Smooth muscle cell (in vitro differentiated cells): ENCODE measurements around the gene METTL25. TPM values are rescaled to one million over a fixed set of nuclear protein-coding genes. Genes with fewer than 3 reads are reported as not detected.
"Not testable (repeated sequence)": the region's sequence is repeated elsewhere in the genome, so short reads cannot be mapped to it uniquely, and the experiment has no call there.

Experiments
- DNase-seq: peaks from one replicate; lab custom pipeline; 2025; ENCODE audit not compliant: unreplicated experiment; lab: John Stamatoyannopoulos, UW
- H2AFZ ChIP-seq: fragments of 200-600 bp; sonication (generic); 2 replicates; pipeline ENCODE4 v1.6.0; 2016; ENCODE audit warnings: antibody characterized with exemption, low read depth, mild to moderate bottlenecking
- H3F3A ChIP-seq: fragments of 200-600 bp; sonication (generic); 2 replicates; pipeline ENCODE4 v1.6.0; 2017; ENCODE audit warnings: antibody characterized with exemption, low read depth
- H3K27ac ChIP-seq: fragments of 200-600 bp; sonication (generic); 2 replicates; pipeline ENCODE4 v1.5.1; 2016; ENCODE audit warnings: low read depth, mild to moderate bottlenecking
- H3K27me3 ChIP-seq: fragments of 200-600 bp; sonication (generic); 2 replicates; pipeline ENCODE4 v1.6.1; 2016; ENCODE audit warnings: low read depth, mild to moderate bottlenecking
- H3K36me3 ChIP-seq: fragments of 200-600 bp; sonication (generic); 2 replicates; pipeline ENCODE4 v1.5.1; 2016; ENCODE audit warnings: low read depth
- H3K4me1 ChIP-seq: fragments of 200-600 bp; sonication (generic); 2 replicates; pipeline ENCODE4 v1.5.1; 2016; ENCODE audit warnings: low read depth
- H3K4me2 ChIP-seq: fragments of 200-600 bp; sonication (generic); 2 replicates; pipeline ENCODE4 v1.6.0; 2016; ENCODE audit warnings: mild to moderate bottlenecking
- H3K4me3 ChIP-seq: fragments of 200-600 bp; sonication (generic); 2 replicates; pipeline ENCODE4 v1.5.1; 2016; ENCODE audit warnings: mild to moderate bottlenecking
- H3K79me2 ChIP-seq: fragments of 200-600 bp; sonication (generic); 2 replicates; pipeline ENCODE4 v1.6.0; 2016; ENCODE audit warnings: low read depth, mild to moderate bottlenecking
- H3K9ac ChIP-seq: fragments of 200-600 bp; sonication (generic); 2 replicates; pipeline ENCODE4 v1.6.0; 2016; ENCODE audit warnings: low read depth
- H3K9me3 ChIP-seq: fragments of 200-600 bp; sonication (generic); replicated peaks from 2 replicates; pipeline ENCODE4 v1.5.1; 2016; ENCODE audit warnings: low read depth
- H4K20me1 ChIP-seq: fragments of 200-600 bp; sonication (generic); 2 replicates; pipeline ENCODE4 v1.6.0; 2016; ENCODE audit warnings: low read depth
- CTCF ChIP-seq: fragments of 200-600 bp; sonication (generic); IDR thresholded peaks from 2 replicates; pipeline ENCODE4 v1.5.1; 2017; ENCODE audit warnings: borderline replicate concordance, mild to moderate bottlenecking, antibody characterized with exemption; ENCODE audit not compliant: insufficient read depth, poor library complexity, severe bottlenecking
- WGBS: methylation state at CpG from one replicate; pipeline ENCODE4 v1.1.7; 2016; ENCODE audit warnings: low lambda C conversion rate; 5-methylcytosine and 5-hydroxymethylcytosine counted together
- polyA plus RNA-seq: library from polyadenylated mRNA; unstranded; fragments of >200 nt; fragmentation: Nextera tagmentation; extraction: Ambion mirVana; gene quantifications from 2 replicates; pipeline ENCODE4 v1.2.1, GENCODE V29; 2016
- total RNA-seq: library from RNA; depleted of rRNA; stranded (reverse); fragments of >200 nt; gene quantifications from 2 replicates; pipeline ENCODE4 v1.2.3, GENCODE V29; 2014

Gene METTL25
- total and polyA plus RNA-seq, 2 experiments from 2014 or later, result 6.2 to 14.7 TPM

- DNase-seq, result no peak
- TF ChIP-seq CTCF, result no peak
- peak overlapping the region; percentile 97 for H3K27ac ChIP-seq
- H3K4me3 ChIP-seq, result peak overlapping the region; percentile 87
- H3K79me2 ChIP-seq, result peaks cover 35% of the 10 kb centered on the region
- H2AFZ ChIP-seq, result peak overlapping the region; percentile 83
- peak overlapping the region; percentile 99 for H3K4me2 ChIP-seq
- H3K9ac ChIP-seq, result peak overlapping the region; percentile 100
- 3% methylated on average over 10 of the region's 10 CpGs for WGBS
- H4K20me1 ChIP-seq, result no peaks in the 10 kb centered on the region
- H3K36me3 ChIP-seq, result peaks cover 15% of the 10 kb centered on the region
- H3F3A ChIP-seq, result no peaks in the 10 kb centered on the region
- H3K27me3 ChIP-seq, result no peaks in the 10 kb centered on the region
- H3K9me3 ChIP-seq, result no peaks in the 10 kb centered on the region
- H3K4me1 ChIP-seq, result peaks cover 16% of the 10 kb centered on the region
These were observed 507 bp upstream of the METTL25 start for GRCh38 chr12:82357845-82358199.

GRCh38 chr12:82359115-82359478 is 768 bp downstream of the METTL25 start:
- H3F3A ChIP-seq, result no peaks in the 10 kb centered on the region
- H3K27ac ChIP-seq, result peak overlapping the region; percentile 97
- peak overlapping the region; percentile 91 for H3K4me2 ChIP-seq
- H2AFZ ChIP-seq, result peak overlapping the region; percentile 98
- peaks cover 16% of the 10 kb centered on the region for H3K4me1 ChIP-seq
- WGBS, result 26% methylated on average over 4 of the region's 4 CpGs
- no peak for DNase-seq
- no peak for TF ChIP-seq CTCF
- H4K20me1 ChIP-seq, result no peaks in the 10 kb centered on the region
- peak overlapping the region; percentile 100 for H3K9ac ChIP-seq
- no peaks in the 10 kb centered on the region for H3K27me3 ChIP-seq
- no peaks in the 10 kb centered on the region for H3K9me3 ChIP-seq
- peak overlapping the region; percentile 87 for H3K4me3 ChIP-seq
- peaks cover 35% of the 10 kb centered on the region for H3K79me2 ChIP-seq
- H3K36me3 ChIP-seq, result peaks cover 10% of the 10 kb centered on the region

GRCh38 chr12:82360834-82361233 is 2.5 kb downstream of the METTL25 start:
- H3K27me3 ChIP-seq, DNase-seq, H3F3A ChIP-seq, H3K9me3 ChIP-seq, H3K4me2 ChIP-seq, H3K9ac ChIP-seq, H2AFZ ChIP-seq, H3K36me3 ChIP-seq, H3K4me3 ChIP-seq, H4K20me1 ChIP-seq, H3K27ac ChIP-seq: not testable (repeated sequence)
- 96% methylated on average over 11 of the region's 11 CpGs for WGBS
- Histone ChIP-seq H3K4me1 (peaks cover 16% of the 10 kb centered on the region), H3K79me2 (peaks cover 37% of the 10 kb centered on the region)

GRCh38 chr12:82361461-82361915 is 3.2 kb downstream of the METTL25 start:
- no peaks in the 10 kb centered on the region for H3K9me3 ChIP-seq
- H3K9ac ChIP-seq, result no peak overlapping the region
- DNase-seq, result no peak
- WGBS, result 85% methylated on average over 16 of the region's 22 CpGs
- no peaks in the 10 kb centered on the region for H3F3A ChIP-seq
- TF ChIP-seq CTCF, result no peak
- H3K79me2 ChIP-seq, result peaks cover 31% of the 10 kb centered on the region
- peaks cover under 1% of the 10 kb centered on the region for H3K36me3 ChIP-seq
- H3K27me3 ChIP-seq, result no peaks in the 10 kb centered on the region
- no peaks in the 10 kb centered on the region for H4K20me1 ChIP-seq
- H3K4me1 ChIP-seq, result peaks cover 15% of the 10 kb centered on the region
- no peak overlapping the region for H2AFZ ChIP-seq
- H3K4me3 ChIP-seq, result no peak overlapping the region
- H3K4me2 ChIP-seq, result no peak overlapping the region
- no peak overlapping the region for H3K27ac ChIP-seq
